Heart left ventricle (tissue), 16 donors: ENCODE data around the gene HPN. TPM values are rescaled to one million over a fixed set of nuclear protein-coding genes. Genes with fewer than 3 reads are reported as not detected.

Experiments used
- ATAC-seq, 4 donors: fragments of 200-7000 bp; cut with Tn5 transposase; one replicate each; pipeline ENCODE4 v1.9.1; 2020 to 2022; ENCODE audit warnings: moderate library complexity in 4 of 4, mild to moderate bottlenecking in 3 of 4, moderate number of reproducible peaks in 1 of 4
- DNase-seq, 5 donors: peaks; one replicate each; pipeline ENCODE4 v3.0.0-alpha.2; 2020
- H3K27ac ChIP-seq, 12 donors: fragments of 200-600 bp; sonication (generic) in 4 of 12; one replicate each; pipeline versions ENCODE4 v1.5.0 to v1.8.0; 2016 to 2022; ENCODE audit warnings: mild to moderate bottlenecking in 2 of 12
- H3K27me3 ChIP-seq, 9 donors: fragments of 200-600 bp; sonication (generic) in 2 of 9; one replicate each; pipeline versions ENCODE4 v1.5.1 to v1.8.0; 2016 to 2022; ENCODE audit warnings: mild to moderate bottlenecking in 3 of 9
- H3K36me3 ChIP-seq, 9 donors: fragments of 200-600 bp; sonication (generic) in 2 of 9; one replicate each; pipeline versions ENCODE4 v1.5.0 to v1.8.0; 2018 to 2022; ENCODE audit warnings: mild to moderate bottlenecking in 2 of 9
- H3K4me1 ChIP-seq, 12 donors: fragments of 200-600 bp; sonication (generic) in 4 of 12; one replicate each; pipeline versions ENCODE4 v1.5.0 to v1.8.0; 2016 to 2022; ENCODE audit warnings: mild to moderate bottlenecking in 3 of 12
- H3K4me3 ChIP-seq, 12 donors: fragments of 200-600 bp; sonication (generic) in 4 of 12; one replicate each; pipeline versions ENCODE4 v1.5.0 to v1.8.0; 2017 to 2022; ENCODE audit warnings: mild to moderate bottlenecking in 9 of 12, moderate library complexity in 4 of 12
- H3K9me3 ChIP-seq, 12 donors: fragments of 200-600 bp; sonication (generic) in 4 of 12; one replicate each; pipeline versions ENCODE4 v1.5.0 to v1.8.0; 2016 to 2022; ENCODE audit warnings: mild to moderate bottlenecking in 1 of 12
- CTCF ChIP-seq, 12 donors: fragments of 200-600 bp; sonication (generic) in 4 of 12; IDR thresholded peaks; one replicate each; pipeline versions ENCODE4 v1.5.0 to v1.8.0; 2018 to 2022; ENCODE audit warnings: antibody characterized with exemption in 12 of 12, mild to moderate bottlenecking in 5 of 12
- POLR2A ChIP-seq, 2 donors: fragments of 450-650 bp; IDR thresholded peaks; one replicate each; pipeline ENCODE4 v1.6.1; 2017; ENCODE audit warnings: antibody characterized with exemption in 2 of 2, mild to moderate bottlenecking in 2 of 2, moderate library complexity in 2 of 2
- WGBS, 4 donors: extraction: QIAGEN DNeasy Blood & Tissue Kit in 2 of 4; methylation state at CpG; one replicate each; pipeline versions ENCODE4 v1.1.5 to v1.1.7; 2013 to 2018; 5-methylcytosine and 5-hydroxymethylcytosine counted together
- intact Hi-C, 10 donors: fragments of 100-400 bp; cut with DNase I; formaldehyde crosslinking; loops; one replicate each; pipeline versions ENCODE4 v1.11.1 to v1.14.2; 2022
- polyA plus RNA-seq, 2 donors: library from polyadenylated mRNA; stranded (reverse); fragments of 200-250 nt; gene quantifications; one replicate each; pipeline ENCODE4 v1.2.3, GENCODE V29; 2013
- total RNA-seq, 9 donors: library from RNA; depleted of rRNA in 2 of 9; stranded (reverse); fragments of >200 nt in 2 of 9; fragmentation: NEBNext Ultra II Directional in 3 of 9; extraction: Animal tissue kit (Norgen Biotek cat#: 25700) in 3 of 9; gene quantifications; one replicate each; pipeline versions ENCODE4 v1.1.0 to v1.2.4, GENCODE V29; 2016 to 2023
- donor health status: ischemic (EF 13 %, LVEDD 7.1; RV severe dilation, severe dysfunction).
- donor health status: healthy with polysubstance abuse.
- donor health status: DM: no; HTN: yes; CAD: no.
- donor health status: DM: no; HTN: no; CAD: no.
- donor health status: ischemic (EF 25% LVEDD 6.9; RV normal size, moderate dysfunction).
- donor health status: ischemic (EF 25% LVEDD 5.7; RV mildly dilated, moderate dysfunction).
- donor health status: healthy.
- donor health status: DM: yes; HTN: yes; CAD: no.
- donor health status: ischemic (EF 35%, LVEDD 5.7; RV mildly dilated, moderate dysfunction).
- donor health status: nonischemic (EF 11% LVEDD 7.7; RV severe dilation, severe dysfunction).
- donor health status: DM: yes; HTN: yes; CAD: no.
- donor health status: PGD.
- donor health status: ischemic (EF 29% LVEDD 5.4; RV normal size, mild dysfunction).
- donor health status: nonischemic (EF 23%, LVEDD 6.1; RV moderate dilation, normal function).

The HPN gene
- total and polyA plus RNA-seq, 11 donors, result 0.80 to 13.4 (median 3.2) TPM

GRCh38 chr19:35051796-35052195 is 10.3 kb downstream of the HPN start:
- Histone ChIP-seq H3K4me1 (peaks cover 0 to 17% (median 6%) of the 10 kb centered on the region in 12 donors), H3K27me3 (peaks cover 0 to 7% (median 0%) of the 10 kb centered on the region in 9 donors), H3K36me3 (no peaks in the 10 kb centered on the region), H3K4me3 (no peak overlapping the region), H3K9me3 (no peaks in the 10 kb centered on the region), H3K27ac (no peak overlapping the region)
- WGBS, 4 donors, result 79 to 92% (median 84%) methylated on average over 5 of the region's 5 CpGs
- ATAC-seq (no peak), DNase-seq (no peak)
- TF ChIP-seq CTCF (IDR thresholded peaks at IDR 0.05), result no peak
- TF ChIP-seq POLR2A (IDR thresholded peaks at IDR 0.05), result no peak
- intact Hi-C loops, result no loop called here

GRCh38 chr19:35052599-35053190 is 11.2 kb downstream of the HPN start:
- H3K36me3 ChIP-seq, result no peaks in the 10 kb centered on the region
- H3K4me1 ChIP-seq, result peaks cover 0 to 17% (median 6%) of the 10 kb centered on the region in 12 donors
- H3K27ac ChIP-seq, result peak overlapping the region in 1 of 12 donors; percentile 25
- ATAC-seq, result no peak
- H3K4me3 ChIP-seq, result no peak overlapping the region
- no peak for DNase-seq
- intact Hi-C loops, result no loop called here
- TF ChIP-seq CTCF (IDR thresholded peaks at IDR 0.05), result no peak
- TF ChIP-seq POLR2A (IDR thresholded peaks at IDR 0.05), result no peak
- H3K9me3 ChIP-seq, result no peaks in the 10 kb centered on the region
- peaks cover 0 to 7% (median 0%) of the 10 kb centered on the region in 9 donors for H3K27me3 ChIP-seq
- 61 to 69% (median 62%) methylated on average over 8 of the region's 8 CpGs for WGBS, 4 donors

GRCh38 chr19:35053667-35054293 is 12.3 kb downstream of the HPN start:
- Histone ChIP-seq H3K9me3 (no peaks in the 10 kb centered on the region), H3K27me3 (peaks cover 0 to 7% (median 0%) of the 10 kb centered on the region in 9 donors), H3K36me3 (no peaks in the 10 kb centered on the region), H3K4me1 (peaks cover 0 to 14% (median 6%) of the 10 kb centered on the region in 12 donors), H3K4me3 (no peak overlapping the region), H3K27ac (peak overlapping the region in 1 of 12 donors; percentile 25)
- DNase-seq, result peak in 1 of 5 donors; percentile 14
- WGBS, 4 donors, result 81 to 94% (median 90%) methylated on average over 9 of the region's 9 CpGs
- no peak for ATAC-seq
- intact Hi-C loops, result no loop called here
- TF ChIP-seq CTCF (IDR thresholded peaks at IDR 0.05) (no peak), POLR2A (IDR thresholded peaks at IDR 0.05) (no peak)

- TF ChIP-seq CTCF (IDR thresholded peaks at IDR 0.05) (no peak), POLR2A (IDR thresholded peaks at IDR 0.05) (no peak)
- Histone ChIP-seq H3K27ac (no peak overlapping the region), H3K4me3 (no peak overlapping the region), H3K27me3 (peaks cover 0 to 7% (median 0%) of the 10 kb centered on the region in 9 donors), H3K9me3 (no peaks in the 10 kb centered on the region), H3K36me3 (no peaks in the 10 kb centered on the region), H3K4me1 (peaks cover 0 to 6% (median 1%) of the 10 kb centered on the region in 12 donors)
- 88 to 93% (median 89%) methylated on average over 8 to 9 of the region's 9 CpGs for WGBS, 4 donors
- ATAC-seq (no peak), DNase-seq (no peak)
- intact Hi-C loops, result no loop called here
These were observed 13.1 kb downstream of the HPN start for GRCh38 chr19:35054626-35055025.
